Smooth muscle cell (in vitro differentiated cells): ENCODE measurements around the gene MBLAC1. TPM values are rescaled to one million over a fixed set of nuclear protein-coding genes. Genes with fewer than 3 reads are reported as not detected.

Experiments used
- DNase-seq: peaks from one replicate; lab custom pipeline; 2025; ENCODE audit not compliant: unreplicated experiment; lab: John Stamatoyannopoulos, UW
- H2AFZ ChIP-seq: fragments of 200-600 bp; sonication (generic); 2 replicates; pipeline ENCODE4 v1.6.0; 2016; ENCODE audit warnings: antibody characterized with exemption, low read depth, mild to moderate bottlenecking
- H3F3A ChIP-seq: fragments of 200-600 bp; sonication (generic); 2 replicates; pipeline ENCODE4 v1.6.0; 2017; ENCODE audit warnings: antibody characterized with exemption, low read depth
- H3K27ac ChIP-seq: fragments of 200-600 bp; sonication (generic); 2 replicates; pipeline ENCODE4 v1.5.1; 2016; ENCODE audit warnings: low read depth, mild to moderate bottlenecking
- H3K27me3 ChIP-seq: fragments of 200-600 bp; sonication (generic); 2 replicates; pipeline ENCODE4 v1.6.1; 2016; ENCODE audit warnings: low read depth, mild to moderate bottlenecking
- H3K36me3 ChIP-seq: fragments of 200-600 bp; sonication (generic); 2 replicates; pipeline ENCODE4 v1.5.1; 2016; ENCODE audit warnings: low read depth
- H3K4me1 ChIP-seq: fragments of 200-600 bp; sonication (generic); 2 replicates; pipeline ENCODE4 v1.5.1; 2016; ENCODE audit warnings: low read depth
- H3K4me2 ChIP-seq: fragments of 200-600 bp; sonication (generic); 2 replicates; pipeline ENCODE4 v1.6.0; 2016; ENCODE audit warnings: mild to moderate bottlenecking
- H3K4me3 ChIP-seq: fragments of 200-600 bp; sonication (generic); 2 replicates; pipeline ENCODE4 v1.5.1; 2016; ENCODE audit warnings: mild to moderate bottlenecking
- H3K79me2 ChIP-seq: fragments of 200-600 bp; sonication (generic); 2 replicates; pipeline ENCODE4 v1.6.0; 2016; ENCODE audit warnings: low read depth, mild to moderate bottlenecking
- H3K9ac ChIP-seq: fragments of 200-600 bp; sonication (generic); 2 replicates; pipeline ENCODE4 v1.6.0; 2016; ENCODE audit warnings: low read depth
- H3K9me3 ChIP-seq: fragments of 200-600 bp; sonication (generic); replicated peaks from 2 replicates; pipeline ENCODE4 v1.5.1; 2016; ENCODE audit warnings: low read depth
- H4K20me1 ChIP-seq: fragments of 200-600 bp; sonication (generic); 2 replicates; pipeline ENCODE4 v1.6.0; 2016; ENCODE audit warnings: low read depth
- CTCF ChIP-seq: fragments of 200-600 bp; sonication (generic); IDR thresholded peaks from 2 replicates; pipeline ENCODE4 v1.5.1; 2017; ENCODE audit warnings: borderline replicate concordance, mild to moderate bottlenecking, antibody characterized with exemption; ENCODE audit not compliant: insufficient read depth, poor library complexity, severe bottlenecking
- WGBS: methylation state at CpG from one replicate; pipeline ENCODE4 v1.1.7; 2016; ENCODE audit warnings: low lambda C conversion rate; 5-methylcytosine and 5-hydroxymethylcytosine counted together
- polyA plus RNA-seq: library from polyadenylated mRNA; unstranded; fragments of >200 nt; fragmentation: Nextera tagmentation; extraction: Ambion mirVana; gene quantifications from 2 replicates; pipeline ENCODE4 v1.2.1, GENCODE V29; 2016
- total RNA-seq: library from RNA; depleted of rRNA; stranded (reverse); fragments of >200 nt; gene quantifications from 2 replicates; pipeline ENCODE4 v1.2.3, GENCODE V29; 2014

The MBLAC1 gene
- total and polyA plus RNA-seq, 2 experiments from 2014 or later: 0.76 to 2.3 TPM

DNA sequence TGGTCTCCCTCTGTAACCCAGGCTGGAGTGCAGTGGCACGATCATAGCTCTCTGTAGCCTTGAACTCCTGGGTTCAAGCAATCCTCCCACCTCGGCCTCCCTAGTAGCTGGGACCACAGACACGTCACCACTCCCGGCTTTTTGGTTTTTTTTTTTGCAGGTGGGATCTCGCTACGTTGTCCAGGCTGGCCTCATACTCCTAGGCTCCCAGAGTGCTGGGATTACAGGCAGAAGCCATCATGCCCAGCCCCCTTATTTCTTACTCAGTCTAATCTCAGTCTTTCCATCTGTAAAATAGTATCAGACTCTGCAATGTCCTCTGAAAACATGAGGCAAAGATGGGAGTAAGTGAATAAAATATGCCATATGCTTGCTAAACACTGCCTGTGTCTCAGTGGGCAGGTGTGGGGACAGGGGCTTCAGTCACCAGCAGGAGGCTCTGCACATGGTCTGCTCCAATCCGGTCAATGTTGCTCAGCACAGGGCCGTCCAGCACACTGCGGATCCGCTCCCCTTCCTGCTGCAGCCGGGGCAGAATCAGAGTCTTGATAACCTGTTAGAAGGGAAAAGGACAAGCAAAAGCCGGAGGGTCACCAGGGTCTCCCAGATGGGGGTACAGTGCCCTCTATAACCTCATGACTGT is 17.1 kb upstream of the MBLAC1 start:
- H2AFZ ChIP-seq: no peak overlapping the region
- H3K27ac ChIP-seq: no peak overlapping the region
- H3K4me1 ChIP-seq: no peaks in the 10 kb centered on the region
- no peak for DNase-seq
- no peak overlapping the region for H3K4me2 ChIP-seq
- no peak overlapping the region for H3K4me3 ChIP-seq
- no peaks in the 10 kb centered on the region for H4K20me1 ChIP-seq
- H3K36me3 ChIP-seq: peaks cover 3% of the 10 kb centered on the region
- no peak for TF ChIP-seq CTCF
- H3K79me2 ChIP-seq: no peaks in the 10 kb centered on the region
- H3K9ac ChIP-seq: no peak overlapping the region
- 90% methylated on average over 12 of the region's 12 CpGs for whole genome bisulfite sequencing
- no peaks in the 10 kb centered on the region for H3K27me3 ChIP-seq
- no peaks in the 10 kb centered on the region for H3F3A ChIP-seq
- H3K9me3 ChIP-seq: no peaks in the 10 kb centered on the region

GRCh38 chr7:100111156-100111555 is 15.6 kb upstream of the MBLAC1 start:
- Histone ChIP-seq H3K4me2 (no peak overlapping the region), H2AFZ (no peak overlapping the region), H3K9me3 (no peaks in the 10 kb centered on the region), H3K4me1 (no peaks in the 10 kb centered on the region), H3F3A (no peaks in the 10 kb centered on the region), H3K79me2 (no peaks in the 10 kb centered on the region), H3K9ac (no peak overlapping the region), H3K27me3 (no peaks in the 10 kb centered on the region), H3K36me3 (peaks cover 3% of the 10 kb centered on the region), H3K27ac (no peak overlapping the region), H3K4me3 (no peak overlapping the region), H4K20me1 (no peaks in the 10 kb centered on the region)
- TF ChIP-seq CTCF: no peak
- over 99% methylated on average over 7 of the region's 7 CpGs for WGBS
- DNase-seq: no peak

GRCh38 chr7:100111914-100112313 is 14.9 kb upstream of the MBLAC1 start:
- Histone ChIP-seq H2AFZ (no peak overlapping the region), H3K36me3 (peaks cover 3% of the 10 kb centered on the region), H3K27me3 (no peaks in the 10 kb centered on the region), H3F3A (no peaks in the 10 kb centered on the region), H3K9ac (no peak overlapping the region), H3K79me2 (no peaks in the 10 kb centered on the region), H3K9me3 (no peaks in the 10 kb centered on the region), H3K4me3 (no peak overlapping the region), H3K4me2 (no peak overlapping the region), H4K20me1 (no peaks in the 10 kb centered on the region), H3K27ac (no peak overlapping the region), H3K4me1 (no peaks in the 10 kb centered on the region)
- 96% methylated on average over 13 of the region's 13 CpGs for WGBS
- TF ChIP-seq CTCF: no peak
- DNase-seq: no peak

- no peaks in the 10 kb centered on the region for H3F3A ChIP-seq
- H4K20me1 ChIP-seq: no peaks in the 10 kb centered on the region
- H3K4me2 ChIP-seq: no peak overlapping the region
- no peak for DNase-seq
- H3K79me2 ChIP-seq: peaks cover 8% of the 10 kb centered on the region
- WGBS: 94% methylated on average over 7 of the region's 7 CpGs
- H3K36me3 ChIP-seq: peaks cover 3% of the 10 kb centered on the region
- H2AFZ ChIP-seq: no peak overlapping the region
- H3K4me1 ChIP-seq: peaks cover 6% of the 10 kb centered on the region
- H3K9me3 ChIP-seq: no peaks in the 10 kb centered on the region
- H3K9ac ChIP-seq: no peak overlapping the region
- TF ChIP-seq CTCF: no peak
- no peak overlapping the region for H3K4me3 ChIP-seq
- H3K27me3 ChIP-seq: no peaks in the 10 kb centered on the region
- H3K27ac ChIP-seq: no peak overlapping the region
Measured at GRCh38 chr7:100115026-100115425, 11.7 kb upstream of the MBLAC1 start.
